Tibial nerve (tissue), 4 donors: ENCODE results near the gene KLF11. TPM values are rescaled to one million over a fixed set of nuclear protein-coding genes. Genes with fewer than 3 reads are reported as not detected.

Experiments
- DNase-seq, 2 donors: peaks; one replicate each; pipeline ENCODE4 v3.0.0-alpha.2; 2019; ENCODE audit warnings: low spot score in 2 of 2
- H3K27ac ChIP-seq, 4 donors: fragments of 200-600 bp; sonication (generic) in 3 of 4; one replicate each; pipeline ENCODE4 v1.5.1; 2017 to 2019; ENCODE audit warnings: mild to moderate bottlenecking in 1 of 4
- H3K27me3 ChIP-seq, 2 donors: fragments of 200-600 bp; sonication (generic) in 1 of 2; one replicate each; pipeline versions ENCODE4 v1.5.1 to v1.6.0; 2017 to 2019
- H3K36me3 ChIP-seq, 3 donors: fragments of 200-600 bp; sonication (generic); one replicate each; pipeline ENCODE4 v1.5.1; 2018 to 2019
- H3K4me1 ChIP-seq, 4 donors: fragments of 200-600 bp; sonication (generic) in 3 of 4; one replicate each; pipeline ENCODE4 v1.5.1; 2017 to 2019
- H3K4me3 ChIP-seq, 4 donors: fragments of 200-600 bp; sonication (generic) in 3 of 4; one replicate each; pipeline ENCODE4 v1.5.1; 2017 to 2019; ENCODE audit warnings: mild to moderate bottlenecking in 1 of 4, moderate library complexity in 1 of 4
- H3K9me3 ChIP-seq, 4 donors: fragments of 200-600 bp; sonication (generic) in 3 of 4; one replicate each; pipeline ENCODE4 v1.5.1; 2017 to 2019
- EP300 ChIP-seq, 2 donors: sonication (generic); formaldehyde crosslinking; IDR thresholded peaks; one replicate each; pipeline ENCODE4 v1.6.1; 2017; ENCODE audit warnings: antibody characterized with exemption in 2 of 2, mild to moderate bottlenecking in 1 of 2
- POLR2A ChIP-seq, 2 donors: fragments of 450-650 bp; IDR thresholded peaks; one replicate each; pipeline ENCODE4 v1.6.1; 2017; ENCODE audit warnings: antibody characterized with exemption in 2 of 2, mild to moderate bottlenecking in 2 of 2, moderate library complexity in 2 of 2
- WGBS, 2 donors: methylation state at CpG; one replicate each; pipeline ENCODE4 v1.1.5; 2018; 5-methylcytosine and 5-hydroxymethylcytosine counted together
- total RNA-seq, 4 donors: library from RNA; depleted of rRNA; stranded (reverse); fragments of >200 nt; gene quantifications; one replicate each; pipeline ENCODE4 v1.1.0, GENCODE V29; 2016
- TF ChIP-seq, protein P1 (sequence below), 5 experiments: fragments of 200-600 bp in 3 of 5; fragments of 450-650 bp in 2 of 5; sonication (generic) in 3 of 5; IDR thresholded peaks; one replicate each; pipeline ENCODE4 v1.5.1; 2016 to 2019; ENCODE audit warnings: antibody characterized with exemption in 5 of 5, mild to moderate bottlenecking in 3 of 5, moderate library complexity in 2 of 5

The KLF11 gene
- total RNA-seq, 4 donors from 2014 or later: 17.1 to 23.7 (median 20.9) TPM

DNA sequence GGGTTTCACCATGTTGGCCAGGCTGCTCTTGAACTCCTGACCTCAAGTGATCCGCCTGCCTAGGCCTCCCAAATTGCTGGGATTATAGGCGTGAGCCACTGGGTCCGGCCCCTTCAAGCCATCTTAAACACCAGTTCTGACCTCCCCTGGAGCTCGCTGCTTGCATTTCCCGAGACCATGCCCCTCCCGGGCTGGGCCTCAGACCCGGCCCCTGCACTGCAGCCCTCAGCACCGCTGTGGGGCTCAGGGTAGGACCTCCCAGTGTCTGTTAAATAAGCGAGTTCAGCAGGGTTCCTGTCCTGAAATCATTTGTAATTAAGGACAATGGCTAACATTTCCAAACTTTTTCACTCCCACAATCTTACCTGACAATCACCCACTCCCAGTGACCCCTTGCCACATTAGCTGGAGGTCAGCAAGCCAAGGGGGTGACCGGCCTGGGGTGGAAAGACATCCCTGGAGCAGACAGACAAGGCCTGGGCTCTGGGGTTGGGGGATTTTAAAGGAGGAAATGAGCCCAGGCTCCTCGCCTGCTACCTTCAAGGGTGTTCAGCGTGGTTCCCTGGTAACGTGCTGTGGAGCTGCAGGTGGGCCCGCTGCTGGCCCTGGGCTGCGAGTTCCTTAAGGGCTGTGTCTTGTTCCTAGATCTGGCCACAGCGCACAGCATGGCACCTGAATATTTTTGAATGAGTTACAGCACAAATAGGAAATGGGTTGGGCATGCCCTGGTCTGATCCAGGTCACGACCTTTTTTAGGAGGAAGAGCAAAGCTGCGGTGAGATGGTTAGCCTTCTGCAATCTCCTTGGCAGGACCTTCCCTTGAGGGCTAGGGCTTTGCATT, 21.8 kb downstream of the KLF11 start:
- H3K27me3 ChIP-seq: no peaks in the 10 kb centered on the region
- H3K4me1 ChIP-seq: no peaks in the 10 kb centered on the region
- no peak overlapping the region for H3K4me3 ChIP-seq
- TF ChIP-seq, protein P1, sequence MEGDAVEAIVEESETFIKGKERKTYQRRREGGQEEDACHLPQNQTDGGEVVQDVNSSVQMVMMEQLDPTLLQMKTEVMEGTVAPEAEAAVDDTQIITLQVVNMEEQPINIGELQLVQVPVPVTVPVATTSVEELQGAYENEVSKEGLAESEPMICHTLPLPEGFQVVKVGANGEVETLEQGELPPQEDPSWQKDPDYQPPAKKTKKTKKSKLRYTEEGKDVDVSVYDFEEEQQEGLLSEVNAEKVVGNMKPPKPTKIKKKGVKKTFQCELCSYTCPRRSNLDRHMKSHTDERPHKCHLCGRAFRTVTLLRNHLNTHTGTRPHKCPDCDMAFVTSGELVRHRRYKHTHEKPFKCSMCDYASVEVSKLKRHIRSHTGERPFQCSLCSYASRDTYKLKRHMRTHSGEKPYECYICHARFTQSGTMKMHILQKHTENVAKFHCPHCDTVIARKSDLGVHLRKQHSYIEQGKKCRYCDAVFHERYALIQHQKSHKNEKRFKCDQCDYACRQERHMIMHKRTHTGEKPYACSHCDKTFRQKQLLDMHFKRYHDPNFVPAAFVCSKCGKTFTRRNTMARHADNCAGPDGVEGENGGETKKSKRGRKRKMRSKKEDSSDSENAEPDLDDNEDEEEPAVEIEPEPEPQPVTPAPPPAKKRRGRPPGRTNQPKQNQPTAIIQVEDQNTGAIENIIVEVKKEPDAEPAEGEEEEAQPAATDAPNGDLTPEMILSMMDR (IDR thresholded peaks at IDR 0.05): no peak
- no peak for TF ChIP-seq EP300 (IDR thresholded peaks at IDR 0.05)
- TF ChIP-seq POLR2A (IDR thresholded peaks at IDR 0.05): no peak
- no peaks in the 10 kb centered on the region for H3K9me3 ChIP-seq
- no peak for DNase-seq
- H3K36me3 ChIP-seq: peaks cover 0 to 8% (median 0%) of the 10 kb centered on the region in 3 donors
- 75 to 85% methylated on average over 16 to 18 of the region's 18 CpGs for WGBS, 2 donors
- no peak overlapping the region for H3K27ac ChIP-seq

DNA sequence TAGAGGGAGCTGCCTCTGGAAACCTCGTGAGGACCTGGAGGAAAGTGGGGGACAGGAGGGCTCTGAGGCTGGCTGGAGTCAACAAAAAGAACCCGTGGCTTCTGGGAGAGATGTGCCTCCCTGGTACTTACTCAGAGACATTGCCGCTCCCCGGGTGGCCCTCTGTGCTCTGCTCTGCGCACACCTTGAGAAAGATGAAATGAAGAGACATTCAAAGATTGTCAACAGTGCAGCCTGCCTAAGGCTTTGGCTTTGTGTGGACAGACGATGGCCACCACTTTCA, 22.4 kb downstream of the KLF11 start:
- no peak overlapping the region for H3K4me3 ChIP-seq
- 89% methylated on average over 6 of the region's 6 CpGs for WGBS, 2 donors
- no peak overlapping the region for H3K27ac ChIP-seq
- no peak for DNase-seq
- TF ChIP-seq EP300 (IDR thresholded peaks at IDR 0.05) (no peak), POLR2A (IDR thresholded peaks at IDR 0.05) (no peak)
- TF ChIP-seq, protein P1 (IDR thresholded peaks at IDR 0.05): no peak
- peaks cover 0 to 8% (median 0%) of the 10 kb centered on the region in 3 donors for H3K36me3 ChIP-seq
- H3K9me3 ChIP-seq: no peaks in the 10 kb centered on the region
- H3K27me3 ChIP-seq: no peaks in the 10 kb centered on the region
- no peaks in the 10 kb centered on the region for H3K4me1 ChIP-seq

DNA sequence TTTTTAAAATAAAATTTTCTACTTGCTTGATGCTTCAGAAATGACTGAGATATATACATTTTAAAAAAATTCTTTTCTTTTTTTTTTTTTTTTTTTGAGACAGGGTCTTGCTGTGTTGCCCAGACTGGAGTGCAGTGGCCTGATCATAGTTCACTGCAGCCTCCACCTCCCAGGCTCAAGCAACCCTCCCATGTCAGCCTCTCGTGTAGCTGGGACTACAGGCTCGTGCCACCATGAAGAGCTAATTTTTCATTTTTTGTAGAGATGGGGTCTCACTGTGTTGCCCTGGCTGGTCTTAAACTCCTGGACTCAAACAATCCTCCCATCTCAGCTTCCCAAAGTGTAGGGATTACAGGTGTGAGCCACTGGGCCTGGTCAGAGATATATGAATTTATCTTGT, 24.0 kb downstream of the KLF11 start:
- 77 to 78% methylated on average over 2 of the region's 2 CpGs for WGBS, 2 donors
- no peak overlapping the region for H3K4me3 ChIP-seq

DNA sequence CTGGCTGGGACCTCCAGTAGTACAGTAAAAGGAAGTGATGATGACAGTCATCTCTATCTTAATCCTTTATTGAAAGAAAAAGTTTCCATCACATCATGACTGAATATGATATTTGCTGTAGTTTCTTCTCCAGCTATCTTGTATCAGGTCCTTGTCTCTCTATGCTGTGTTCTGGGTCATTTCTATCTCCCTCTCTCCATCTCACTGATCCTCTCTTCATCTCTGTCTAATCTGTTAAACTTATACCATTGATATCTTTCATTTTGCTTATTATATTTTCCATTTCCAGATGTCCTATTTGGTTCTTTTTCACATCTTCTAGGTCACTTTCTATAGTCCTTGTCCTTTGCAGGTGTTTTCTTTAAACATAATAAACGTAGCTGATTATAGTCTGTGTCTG, 24.5 kb downstream of the KLF11 start:
- no peak for TF ChIP-seq EP300 (IDR thresholded peaks at IDR 0.05)
- TF ChIP-seq, protein P1 (IDR thresholded peaks at IDR 0.05): no peak
- Histone ChIP-seq H3K9me3 (no peaks in the 10 kb centered on the region), H3K36me3 (peaks cover 0 to 8% (median 0%) of the 10 kb centered on the region in 3 donors), H3K4me1 (peaks cover 0 to 8% (median 3%) of the 10 kb centered on the region in 4 donors), H3K27me3 (no peaks in the 10 kb centered on the region), H3K4me3 (no peak overlapping the region), H3K27ac (no peak overlapping the region)
- no peak for DNase-seq
- 89 to 100% methylated on average over 1 of the region's 1 CpG for WGBS, 2 donors

More for the DNA sequence above, 24.0 kb downstream of the KLF11 start:
- Histone ChIP-seq H3K36me3 (peaks cover 0 to 8% (median 0%) of the 10 kb centered on the region in 3 donors), H3K27me3 (no peaks in the 10 kb centered on the region), H3K27ac (no peak overlapping the region), H3K4me1 (peaks cover 0 to 2% (median under 1%) of the 10 kb centered on the region in 4 donors), H3K9me3 (no peaks in the 10 kb centered on the region)
- TF ChIP-seq, protein P1 (IDR thresholded peaks at IDR 0.05): no peak
- TF ChIP-seq POLR2A (IDR thresholded peaks at IDR 0.05) (no peak), EP300 (IDR thresholded peaks at IDR 0.05) (no peak)
- DNase-seq: no peak

DNA sequence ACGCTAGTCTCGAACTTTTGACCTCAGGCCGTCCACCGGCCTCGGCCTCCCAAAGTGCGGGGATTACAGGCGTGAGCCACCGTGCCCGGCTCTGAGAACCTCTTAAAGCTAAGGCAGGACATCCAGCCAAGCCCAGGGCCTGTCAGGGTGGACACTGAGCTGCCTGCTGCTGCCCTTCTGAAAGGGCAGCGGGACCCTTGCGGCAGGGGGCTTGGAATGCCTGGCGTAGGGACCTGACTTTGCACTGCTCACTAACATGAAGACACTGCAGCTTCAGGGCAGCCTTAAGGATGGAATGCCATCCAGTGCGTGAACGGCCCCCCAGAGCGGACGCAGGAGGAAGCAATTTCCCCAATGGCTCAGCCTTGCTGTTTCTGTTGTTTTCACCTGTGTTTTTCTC, 27.8 kb downstream of the KLF11 start:
- Histone ChIP-seq H3K4me3 (no peak overlapping the region), H3K27me3 (no peaks in the 10 kb centered on the region), H3K4me1 (peaks cover 0 to 13% (median 4%) of the 10 kb centered on the region in 4 donors), H3K27ac (no peak overlapping the region), H3K9me3 (no peaks in the 10 kb centered on the region), H3K36me3 (no peaks in the 10 kb centered on the region)
- TF ChIP-seq POLR2A (IDR thresholded peaks at IDR 0.05): no peak
- no peak for DNase-seq
- 92 to 94% methylated on average over 14 to 16 of the region's 16 CpGs for WGBS, 2 donors
